HG02852 (cell line): Measurements from ENCODE around the gene GABBR2.

Experiments used
- ATAC-seq: cut with Tn5 transposase; IDR thresholded peaks from one replicate; pipeline ENCODE4 v1.9.1; 2021; ENCODE audit warnings: mild to moderate bottlenecking, moderate library complexity; ENCODE audit not compliant: unreplicated experiment

Gene GABBR2

DNA sequence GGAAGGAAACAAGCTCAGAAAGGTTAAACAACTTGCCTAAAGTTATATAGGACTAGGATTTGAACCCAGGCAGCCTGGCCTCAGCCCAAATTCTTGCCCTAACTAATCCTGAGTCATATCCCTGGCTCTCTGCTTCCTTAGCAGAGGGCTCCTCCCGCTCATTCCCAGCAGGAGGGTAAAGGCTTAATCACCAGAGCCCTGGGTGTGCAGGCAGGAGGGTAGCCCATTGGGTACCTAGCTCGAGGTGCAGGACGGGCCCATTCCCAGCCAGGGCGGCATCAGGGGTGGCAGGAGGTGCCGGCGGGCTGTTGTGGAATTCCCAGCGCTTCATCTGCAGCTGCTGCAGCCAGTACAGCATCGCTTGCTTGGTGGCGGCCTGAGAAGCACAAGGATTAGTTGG, 457.2 kb downstream of the GABBR2 start:
- no peak for ATAC-seq

DNA sequence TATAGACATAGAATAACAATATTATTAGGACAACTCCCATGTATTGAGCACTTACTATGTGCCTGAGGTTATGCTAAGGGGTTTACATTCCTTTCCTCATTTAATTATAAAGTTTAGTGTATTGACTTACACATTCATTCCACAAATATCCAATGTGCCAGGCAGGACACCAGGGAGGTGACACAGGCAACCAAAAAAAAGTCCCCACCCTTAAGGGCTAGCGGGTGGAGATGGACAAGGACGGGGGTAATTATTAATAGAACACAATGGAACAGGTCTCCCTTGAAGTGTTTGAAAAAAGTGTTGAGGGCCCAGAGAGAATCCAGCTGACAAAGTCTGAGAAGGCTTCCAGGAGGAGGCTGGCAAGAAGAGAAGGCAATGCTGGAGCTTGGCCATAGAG, 459.0 kb downstream of the GABBR2 start:
- no peak for ATAC-seq

DNA sequence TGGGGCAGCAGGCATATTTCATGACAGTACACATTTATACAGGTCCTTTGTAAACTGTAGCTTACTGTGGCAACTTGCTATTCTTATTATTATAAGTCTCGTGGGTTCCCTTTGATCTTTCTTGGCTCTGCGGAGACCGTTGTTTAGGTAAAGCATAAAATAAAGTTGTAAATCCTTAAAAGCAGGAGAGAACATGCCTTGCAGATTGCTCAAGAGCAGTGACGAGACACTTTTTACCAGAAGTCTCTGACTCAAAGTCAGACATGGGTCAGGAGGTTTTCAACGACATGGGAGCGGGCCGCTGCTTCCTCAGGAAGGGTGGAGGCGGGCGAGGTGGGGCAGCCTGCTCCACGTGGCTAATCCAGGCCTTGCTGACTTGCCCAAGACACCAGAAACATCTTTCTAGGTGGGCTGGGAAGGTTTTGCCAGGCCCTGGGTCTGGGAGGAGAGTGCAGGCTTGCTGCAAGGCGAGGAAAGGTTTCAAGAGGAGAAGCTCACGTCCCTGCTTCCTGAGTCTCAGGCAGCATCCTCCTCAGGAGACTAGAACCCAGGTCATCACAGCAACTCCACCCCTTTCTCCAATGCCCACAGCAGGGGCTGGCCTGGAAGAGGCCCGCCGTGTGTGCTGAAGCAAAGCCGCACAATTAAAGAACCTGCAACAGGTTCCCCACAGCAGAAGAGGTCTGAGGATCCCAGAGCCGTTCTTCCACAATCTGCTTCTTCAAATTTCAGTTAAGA, 459.8 kb downstream of the GABBR2 start:
- ATAC-seq, result no peak

DNA sequence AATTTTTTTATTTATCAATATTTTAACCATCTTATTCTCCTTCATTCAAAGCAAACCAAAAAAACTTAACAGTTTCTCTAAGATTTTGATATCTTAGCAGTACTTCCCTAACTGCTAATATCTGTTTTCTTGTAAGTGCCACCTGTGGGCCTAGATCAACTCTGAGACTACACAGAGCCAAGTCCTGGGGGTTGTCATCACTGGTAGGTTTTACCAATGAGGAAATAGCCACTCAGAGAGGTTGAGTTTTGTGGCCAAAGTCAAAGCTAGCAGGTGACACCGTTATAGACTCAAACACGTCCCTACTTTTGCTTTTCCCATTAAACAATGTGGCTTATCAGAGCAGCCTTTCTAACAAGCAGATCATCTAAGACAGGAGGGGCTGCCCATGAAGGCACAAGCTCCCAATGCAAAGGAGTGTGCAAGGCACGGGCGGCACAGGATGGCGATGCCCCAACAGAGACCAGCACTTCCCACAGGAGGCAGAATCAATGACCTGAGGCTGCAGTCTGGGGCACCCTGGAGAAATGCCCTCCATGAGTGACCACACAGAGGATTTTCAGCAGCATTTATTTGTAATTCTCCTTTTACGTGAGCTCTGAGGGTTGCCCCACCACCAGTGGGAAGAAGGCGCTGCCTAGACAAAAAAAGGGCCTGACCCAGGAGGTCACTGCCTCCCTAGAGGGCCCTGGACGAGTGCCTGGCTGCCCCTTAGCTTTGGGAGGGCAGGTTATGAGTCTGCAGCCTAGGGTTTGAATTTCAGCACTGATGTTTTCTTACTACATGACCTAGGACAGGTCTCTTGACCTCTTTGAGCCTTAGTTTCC, 460.7 kb downstream of the GABBR2 start:
- no peak for ATAC-seq

DNA sequence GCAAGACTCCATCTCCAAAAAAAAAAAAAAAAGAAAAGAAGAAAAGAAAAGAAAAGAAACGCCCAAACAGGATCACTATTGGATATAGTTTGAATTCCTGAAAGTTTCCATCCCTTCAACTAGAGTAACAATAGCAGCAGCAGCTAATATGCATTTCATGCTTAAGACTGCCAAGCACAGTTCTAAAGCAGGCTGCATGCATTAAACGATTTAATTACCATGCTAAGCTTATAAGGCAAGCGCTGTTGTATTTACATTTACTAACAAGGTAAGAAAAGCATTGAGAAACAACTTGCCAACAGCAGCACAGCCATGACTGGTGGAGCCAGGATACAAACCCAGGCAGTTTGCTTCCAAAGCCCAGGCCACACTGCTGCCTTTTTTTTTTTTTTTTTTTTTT, 466.3 kb downstream of the GABBR2 start:
- ATAC-seq, result no peak

DNA sequence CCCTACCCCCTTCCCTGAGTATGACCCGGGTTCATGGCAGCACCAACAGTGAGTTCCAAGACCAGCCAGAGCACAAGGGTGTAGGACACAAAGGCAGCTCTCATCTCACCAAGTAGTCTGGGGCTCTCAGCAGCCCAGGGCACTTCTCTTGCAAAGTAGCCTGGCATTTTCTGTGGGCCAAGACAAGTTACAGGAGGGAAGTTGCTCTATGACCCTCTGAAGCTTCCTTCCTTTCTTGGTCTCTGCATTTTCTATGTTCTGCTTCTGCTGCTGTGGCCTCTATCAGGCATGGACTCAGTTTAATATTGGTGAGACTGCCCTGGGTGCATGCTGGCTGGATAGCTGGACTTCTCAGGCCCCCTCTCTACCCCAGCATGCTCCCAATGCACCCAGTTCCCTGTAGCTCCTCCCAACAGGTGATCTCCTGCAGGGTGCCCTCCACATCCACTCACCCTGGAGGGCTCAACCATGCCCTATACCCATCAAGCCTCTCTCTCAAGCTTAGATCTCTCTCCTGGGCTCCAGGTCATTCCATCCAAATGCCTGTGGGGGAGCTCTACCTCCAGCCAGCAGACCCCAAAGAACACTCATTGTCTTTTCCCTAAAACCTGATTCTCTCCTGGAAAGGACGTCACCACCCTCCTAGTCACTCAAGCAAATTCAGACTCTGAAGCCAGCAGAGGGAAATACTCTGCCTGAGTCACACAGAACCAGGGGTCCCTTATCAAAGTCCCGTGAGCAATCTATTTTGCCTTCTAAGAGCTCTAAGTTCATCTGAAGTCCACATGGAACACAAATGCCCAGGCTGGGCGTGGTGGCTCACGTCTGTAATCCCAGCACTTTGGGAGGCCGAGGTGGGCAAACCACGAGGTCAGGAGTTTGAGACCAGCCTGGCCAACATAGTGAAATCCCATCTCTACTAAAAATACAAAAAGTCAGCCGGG, 467.1 kb downstream of the GABBR2 start:
- ATAC-seq, result no peak

DNA sequence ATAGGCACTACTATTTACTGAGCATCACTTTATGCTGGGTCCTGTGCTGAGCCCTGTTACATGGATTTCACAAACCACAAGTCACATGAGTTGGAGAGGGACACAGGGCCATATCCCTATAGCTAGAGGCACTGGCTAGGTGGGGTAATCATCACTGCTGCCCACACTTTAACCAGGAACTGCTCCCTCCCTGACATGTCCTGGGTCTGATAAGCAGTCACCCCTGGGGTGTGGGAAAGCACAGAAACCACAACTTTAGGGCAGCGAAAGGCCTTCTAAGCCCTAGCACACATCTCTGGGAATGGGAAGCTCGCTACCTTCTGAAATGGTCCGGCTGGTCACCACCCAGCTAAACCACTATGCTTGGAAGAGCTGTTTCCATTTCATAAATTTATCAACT, 468.3 kb downstream of the GABBR2 start:
- ATAC-seq, result no peak
